Endometrial microvascular endothelial cells (primary cell): ENCODE measurements around the gene XRCC4. TPM values are rescaled to one million over a fixed set of nuclear protein-coding genes. Genes with fewer than 3 reads are reported as not detected.
"Not testable (repeated sequence)": the region's sequence is repeated elsewhere in the genome, so short reads cannot be mapped to it uniquely, and the experiment has no call there.

Experiments
- in situ Hi-C: cut with HindIII; loops from 2 replicates; pipeline ENCODE4 v1.10.0; 2017; ENCODE audit warnings: low sequenced_read_pairs, low pct_unique_long_range_greater_than_20kb; ENCODE audit errors: inconsistent ontology term
- total RNA-seq: library from RNA; depleted of rRNA; stranded (reverse); fragments of >200 nt; gene quantifications from one replicate; pipeline ENCODE4 v1.2.3, GENCODE V29; 2015; ENCODE audit errors: inconsistent ontology term

The XRCC4 gene
- total RNA-seq, 1 donor from 2014 or later: 9.8 TPM

GRCh38 chr5:83102364-83102980 lies 25.1 kb downstream of the XRCC4 start:
- in situ Hi-C loops: no loop called here

- in situ Hi-C loops: no loop called here
These were observed 26.7 kb downstream of the XRCC4 start for GRCh38 chr5:83104021-83104420.

- in situ Hi-C loops: no loop called here
These were observed 30.5 kb downstream of the XRCC4 start for GRCh38 chr5:83107692-83108420.

- in situ Hi-C loops: no loop called here
These were observed 32.0 kb downstream of the XRCC4 start for GRCh38 chr5:83109380-83109779.

- in situ Hi-C loops: no loop called here
These were observed 38.5 kb downstream of the XRCC4 start for GRCh38 chr5:83115816-83116215.

- in situ Hi-C loops: no loop called here
These were observed 41.1 kb downstream of the XRCC4 start for GRCh38 chr5:83118471-83118870.

GRCh38 chr5:83118976-83119375 lies 41.6 kb downstream of the XRCC4 start:
- in situ Hi-C loops: no loop called here

- in situ Hi-C loops: no loop called here
These were observed 47.2 kb downstream of the XRCC4 start for GRCh38 chr5:83124593-83124992.

- in situ Hi-C loops: no loop called here
These were observed 48.2 kb downstream of the XRCC4 start for GRCh38 chr5:83125560-83125959.

GRCh38 chr5:83126501-83126900 lies 49.2 kb downstream of the XRCC4 start:
- in situ Hi-C loops: no loop called here

GRCh38 chr5:83133797-83134196 lies 56.5 kb downstream of the XRCC4 start:
- in situ Hi-C loops: no loop called here

- in situ Hi-C loops: no loop called here
These were observed 65.2 kb downstream of the XRCC4 start for GRCh38 chr5:83142526-83142925.

- in situ Hi-C loops: no loop called here
These were observed 67.9 kb downstream of the XRCC4 start for GRCh38 chr5:83145241-83145640.

GRCh38 chr5:83145882-83146331 lies 68.6 kb downstream of the XRCC4 start:
- in situ Hi-C loops: no loop called here

GRCh38 chr5:83146441-83146840 lies 69.1 kb downstream of the XRCC4 start:
- in situ Hi-C loops: no loop called here

- in situ Hi-C loops: no loop called here
These were observed 70.2 kb downstream of the XRCC4 start for GRCh38 chr5:83147593-83147992.

GRCh38 chr5:83148370-83148769 lies 71.0 kb downstream of the XRCC4 start:
- in situ Hi-C loops: no loop called here

GRCh38 chr5:83149671-83150070 lies 72.3 kb downstream of the XRCC4 start:
- in situ Hi-C loops: no loop called here

- in situ Hi-C loops: no loop called here
These were observed 74.5 kb downstream of the XRCC4 start for GRCh38 chr5:83151821-83152220.

- in situ Hi-C loops: not testable (repeated sequence)
These were observed 75.6 kb downstream of the XRCC4 start for GRCh38 chr5:83152996-83153395.

- in situ Hi-C loops: no loop called here
These were observed 78.7 kb downstream of the XRCC4 start for GRCh38 chr5:83156001-83156400.
